KMS-11 (cell line): Measurements from ENCODE around the gene GJB1.

Experiments used
- H2AFZ ChIP-seq: fragments of 200-600 bp; sonication (generic); 2 replicates; pipeline ENCODE4 v1.6.1; 2016; ENCODE audit warnings: antibody characterized with exemption, mixed run types, low read depth
- H3K27ac ChIP-seq: fragments of 200-600 bp; sonication (generic); 2 replicates; pipeline ENCODE4 v1.6.1; 2016; ENCODE audit warnings: mild to moderate bottlenecking, mixed run types
- H3K27me3 ChIP-seq: fragments of 200-600 bp; sonication (generic); 2 replicates; pipeline ENCODE4 v1.6.1; 2017; ENCODE audit warnings: mild to moderate bottlenecking, low read depth, mixed run types, moderate library complexity; ENCODE audit not compliant: insufficient read depth
- H3K36me3 ChIP-seq: fragments of 200-600 bp; sonication (generic); 2 replicates; pipeline ENCODE4 v1.6.1; 2017; ENCODE audit warnings: mild to moderate bottlenecking, mixed run types; ENCODE audit not compliant: insufficient read depth
- H3K4me1 ChIP-seq: fragments of 200-600 bp; sonication (generic); 2 replicates; pipeline ENCODE4 v1.6.1; 2016; ENCODE audit warnings: mild to moderate bottlenecking, low read depth, mixed run types; ENCODE audit not compliant: poor library complexity, severe bottlenecking
- H3K4me2 ChIP-seq: fragments of 200-600 bp; sonication (generic); 2 replicates; pipeline ENCODE4 v1.7.0; 2016; ENCODE audit warnings: mild to moderate bottlenecking, mixed run types
- H3K4me3 ChIP-seq: fragments of 200-600 bp; sonication (generic); IDR thresholded peaks from 2 replicates; pipeline ENCODE4 v1.6.1; 2017; ENCODE audit warnings: low read depth, low read length, mixed read lengths; ENCODE audit not compliant: insufficient read depth
- H3K79me2 ChIP-seq: fragments of 200-600 bp; sonication (generic); 2 replicates; pipeline ENCODE4 v1.6.1; 2016; ENCODE audit warnings: low read depth, mixed run types; ENCODE audit not compliant: insufficient read depth
- H3K9ac ChIP-seq: fragments of 200-600 bp; sonication (generic); 2 replicates; pipeline ENCODE4 v1.6.1; 2016; ENCODE audit warnings: mild to moderate bottlenecking, mixed run types
- H4K20me1 ChIP-seq: fragments of 200-600 bp; sonication (generic); 2 replicates; pipeline ENCODE4 v1.6.1; 2016; ENCODE audit warnings: mild to moderate bottlenecking, mixed run types; ENCODE audit not compliant: insufficient read depth
- TF ChIP-seq, protein P1 (sequence below): fragments of 200-600 bp; sonication (generic); conservative IDR thresholded peaks from 2 replicates; pipeline ENCODE4 v1.6.1; 2017; ENCODE audit warnings: low read depth, mild to moderate bottlenecking, antibody characterized with exemption, low read length, moderate library complexity, mixed read lengths

The GJB1 gene

DNA sequence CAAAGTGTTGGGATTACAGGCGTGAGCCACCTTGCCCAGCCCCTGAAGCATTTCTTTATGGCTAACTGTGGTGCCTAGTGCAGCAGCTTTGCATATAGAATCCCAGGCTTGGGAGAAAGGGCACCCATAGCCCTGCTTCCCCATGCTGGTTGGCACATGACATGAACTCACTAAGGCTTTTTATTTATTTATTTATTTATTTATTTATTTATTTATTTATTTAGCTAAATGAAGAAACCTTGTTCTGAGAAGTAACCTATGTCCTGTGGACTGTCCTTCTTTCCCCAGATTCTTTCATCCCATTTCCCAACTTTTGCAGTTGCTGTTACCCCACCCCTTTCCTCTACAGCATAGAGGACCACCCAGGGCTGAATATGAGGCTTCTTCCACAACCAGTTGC, 1.9 kb upstream of the GJB1 start:
- Histone ChIP-seq H3K27me3 (no peaks in the 10 kb centered on the region), H3K27ac (no peak overlapping the region)

GRCh38 chrX:71224098-71224708, 1.2 kb downstream of the GJB1 start:
- TF ChIP-seq, protein P1, sequence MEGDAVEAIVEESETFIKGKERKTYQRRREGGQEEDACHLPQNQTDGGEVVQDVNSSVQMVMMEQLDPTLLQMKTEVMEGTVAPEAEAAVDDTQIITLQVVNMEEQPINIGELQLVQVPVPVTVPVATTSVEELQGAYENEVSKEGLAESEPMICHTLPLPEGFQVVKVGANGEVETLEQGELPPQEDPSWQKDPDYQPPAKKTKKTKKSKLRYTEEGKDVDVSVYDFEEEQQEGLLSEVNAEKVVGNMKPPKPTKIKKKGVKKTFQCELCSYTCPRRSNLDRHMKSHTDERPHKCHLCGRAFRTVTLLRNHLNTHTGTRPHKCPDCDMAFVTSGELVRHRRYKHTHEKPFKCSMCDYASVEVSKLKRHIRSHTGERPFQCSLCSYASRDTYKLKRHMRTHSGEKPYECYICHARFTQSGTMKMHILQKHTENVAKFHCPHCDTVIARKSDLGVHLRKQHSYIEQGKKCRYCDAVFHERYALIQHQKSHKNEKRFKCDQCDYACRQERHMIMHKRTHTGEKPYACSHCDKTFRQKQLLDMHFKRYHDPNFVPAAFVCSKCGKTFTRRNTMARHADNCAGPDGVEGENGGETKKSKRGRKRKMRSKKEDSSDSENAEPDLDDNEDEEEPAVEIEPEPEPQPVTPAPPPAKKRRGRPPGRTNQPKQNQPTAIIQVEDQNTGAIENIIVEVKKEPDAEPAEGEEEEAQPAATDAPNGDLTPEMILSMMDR, result no peak
- Histone ChIP-seq H3K9ac (no peak overlapping the region), H3K79me2 (no peaks in the 10 kb centered on the region), H3K4me2 (no peak overlapping the region), H4K20me1 (no peaks in the 10 kb centered on the region), H3K27ac (no peak overlapping the region), H3K4me1 (no peaks in the 10 kb centered on the region), H3K4me3 (no peak overlapping the region), H2AFZ (no peak overlapping the region), H3K36me3 (no peaks in the 10 kb centered on the region), H3K27me3 (no peaks in the 10 kb centered on the region)

More for the DNA sequence above, 1.9 kb upstream of the GJB1 start:
- Histone ChIP-seq H3K9ac (no peak overlapping the region), H3K36me3 (no peaks in the 10 kb centered on the region), H2AFZ (no peak overlapping the region), H3K79me2 (no peaks in the 10 kb centered on the region), H4K20me1 (no peaks in the 10 kb centered on the region), H3K4me3 (no peak overlapping the region), H3K4me1 (no peaks in the 10 kb centered on the region), H3K4me2 (no peak overlapping the region)
- TF ChIP-seq, protein P1, result no peak

GRCh38 chrX:71225009-71225408, 2.0 kb downstream of the GJB1 start:
- Histone ChIP-seq H3K4me2 (no peak overlapping the region), H3K36me3 (no peaks in the 10 kb centered on the region), H3K4me3 (no peak overlapping the region), H3K4me1 (no peaks in the 10 kb centered on the region), H4K20me1 (no peaks in the 10 kb centered on the region), H3K79me2 (no peaks in the 10 kb centered on the region), H3K9ac (no peak overlapping the region), H3K27ac (no peak overlapping the region), H2AFZ (no peak overlapping the region), H3K27me3 (no peaks in the 10 kb centered on the region)
- TF ChIP-seq, protein P1, result no peak

DNA sequence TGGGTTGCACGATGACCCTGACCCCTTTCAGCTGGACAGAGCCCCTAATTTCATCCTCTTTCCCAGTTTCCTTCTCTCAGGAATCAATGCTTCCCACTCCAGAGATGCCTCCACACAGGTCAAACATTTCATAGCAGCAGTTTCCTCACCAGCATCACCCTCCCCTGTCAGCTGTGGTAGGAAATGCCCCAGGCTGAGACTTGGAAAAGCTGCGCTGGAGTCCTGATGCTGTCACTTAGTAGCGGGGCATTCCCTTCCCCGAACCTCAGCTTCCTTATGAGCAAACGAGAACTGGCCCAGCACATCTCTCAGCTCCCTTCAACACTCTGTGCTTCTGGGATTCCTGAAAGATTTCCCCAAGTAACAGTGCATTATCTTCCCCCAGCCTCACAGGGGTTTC, 2.7 kb downstream of the GJB1 start:
- H3K79me2 ChIP-seq, result no peaks in the 10 kb centered on the region
- H3K27ac ChIP-seq, result no peak overlapping the region
- H3K4me1 ChIP-seq, result no peaks in the 10 kb centered on the region
- H2AFZ ChIP-seq, result no peak overlapping the region
- TF ChIP-seq, protein P1, result no peak
- no peak overlapping the region for H3K4me3 ChIP-seq
- no peaks in the 10 kb centered on the region for H3K36me3 ChIP-seq
- H4K20me1 ChIP-seq, result no peaks in the 10 kb centered on the region
- no peak overlapping the region for H3K9ac ChIP-seq
- no peak overlapping the region for H3K4me2 ChIP-seq
- no peaks in the 10 kb centered on the region for H3K27me3 ChIP-seq
